ENCODE data around the gene VPS9D1.
"Not testable (repeated sequence)": the region's sequence is repeated elsewhere in the genome, so short reads cannot be mapped to it uniquely, and the experiment has no call there.

Gene VPS9D1

DNA sequence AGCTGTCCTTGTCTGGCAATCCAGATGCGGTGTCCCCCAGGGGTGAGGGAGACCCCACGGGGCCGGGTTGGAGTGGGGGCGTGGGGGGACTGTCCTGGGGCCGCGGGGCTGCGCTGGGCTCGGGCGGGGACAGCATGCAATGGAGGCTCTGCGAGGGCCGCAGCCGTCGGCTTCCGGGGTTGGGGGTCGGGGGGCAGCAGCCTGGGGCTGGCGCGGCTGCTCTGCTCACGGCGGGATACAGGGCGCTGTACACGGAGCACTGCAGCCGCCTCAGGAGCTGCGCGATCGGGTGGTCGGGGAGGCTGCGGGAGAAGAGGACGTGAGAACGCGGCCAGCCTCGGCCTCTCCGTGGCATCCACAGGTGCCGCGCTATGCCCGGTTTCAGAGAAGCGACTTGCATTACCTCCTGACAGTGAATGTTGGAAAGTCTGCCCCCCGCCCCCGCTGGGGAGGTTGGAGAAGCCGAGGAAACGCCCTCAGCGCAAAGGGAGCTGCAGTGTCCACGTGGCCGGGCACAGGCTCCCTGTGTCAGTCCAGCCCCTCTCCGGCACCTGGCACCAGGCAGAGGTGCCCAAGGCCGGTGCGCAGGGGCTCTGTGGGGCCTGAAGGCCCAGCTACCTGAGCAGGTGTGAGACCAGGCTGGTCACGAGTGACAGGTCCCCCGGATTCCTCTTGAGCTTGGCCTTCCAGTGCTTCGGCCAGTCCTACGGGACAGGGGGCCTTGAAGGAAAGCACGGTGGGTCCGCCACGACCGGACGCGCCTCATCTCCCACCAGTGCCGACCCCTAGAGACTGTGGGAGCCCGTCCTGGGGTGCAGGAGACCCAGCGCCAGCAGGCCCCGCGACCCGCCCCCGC is 9.8 kb downstream of the VPS9D1 start:
- no peak for DNase-seq

DNA sequence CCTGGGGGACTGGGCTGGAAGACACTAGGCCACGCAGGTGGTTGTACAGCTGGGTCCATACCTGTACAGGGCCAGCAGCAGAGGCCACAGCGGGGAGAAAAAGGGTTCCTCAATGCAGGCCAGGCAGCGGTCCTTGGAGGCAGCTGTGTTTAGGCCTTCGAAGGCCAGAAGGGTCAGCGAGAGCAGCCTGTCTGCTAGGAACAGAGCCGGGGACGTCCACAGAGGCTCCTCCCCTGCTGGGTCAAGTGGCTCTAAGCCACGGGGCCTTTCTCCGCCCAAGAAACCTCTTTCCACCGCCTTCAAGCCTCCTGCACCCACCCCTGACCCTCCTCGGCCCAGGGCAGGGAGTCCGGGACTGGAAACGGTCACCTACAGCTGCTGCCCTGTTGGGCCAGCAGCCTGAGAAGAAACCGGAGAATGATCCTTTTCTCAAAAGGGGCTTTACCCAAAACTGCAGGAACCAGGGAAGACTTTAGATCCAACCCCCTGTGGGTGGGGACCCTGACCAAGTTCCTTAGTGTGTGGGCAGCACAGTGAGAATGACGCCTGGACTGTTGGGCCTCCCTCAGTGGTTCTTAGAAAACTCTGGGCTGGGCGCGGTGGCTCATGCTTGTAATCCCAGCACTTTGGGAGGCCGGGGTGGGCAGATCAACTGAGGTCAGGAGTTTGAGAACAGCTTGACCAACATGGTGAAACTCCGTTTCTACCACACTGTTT is 10.8 kb downstream of the VPS9D1 start:
- DNase-seq: no peak

DNA sequence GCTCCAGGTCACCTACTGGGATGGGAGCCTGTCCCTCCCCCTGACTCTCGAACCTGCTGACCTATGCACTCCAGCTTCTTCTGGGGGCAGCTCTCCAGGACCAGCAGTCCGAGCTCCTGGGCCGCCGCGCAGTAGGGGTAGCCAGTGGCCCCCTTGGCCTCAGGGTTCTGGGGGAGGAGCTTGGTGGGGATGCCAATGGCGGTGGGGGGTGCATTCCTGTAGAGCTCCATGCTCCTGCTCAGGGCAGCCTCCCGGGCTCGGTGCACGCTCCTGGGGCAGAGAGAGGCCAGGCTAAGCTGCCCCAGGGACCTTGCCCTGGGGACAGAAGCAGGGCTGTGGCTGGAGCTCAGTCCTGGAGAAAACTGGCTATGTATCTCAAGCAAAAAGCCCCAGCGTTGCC is 11.5 kb downstream of the VPS9D1 start:
- no peak for DNase-seq

DNA sequence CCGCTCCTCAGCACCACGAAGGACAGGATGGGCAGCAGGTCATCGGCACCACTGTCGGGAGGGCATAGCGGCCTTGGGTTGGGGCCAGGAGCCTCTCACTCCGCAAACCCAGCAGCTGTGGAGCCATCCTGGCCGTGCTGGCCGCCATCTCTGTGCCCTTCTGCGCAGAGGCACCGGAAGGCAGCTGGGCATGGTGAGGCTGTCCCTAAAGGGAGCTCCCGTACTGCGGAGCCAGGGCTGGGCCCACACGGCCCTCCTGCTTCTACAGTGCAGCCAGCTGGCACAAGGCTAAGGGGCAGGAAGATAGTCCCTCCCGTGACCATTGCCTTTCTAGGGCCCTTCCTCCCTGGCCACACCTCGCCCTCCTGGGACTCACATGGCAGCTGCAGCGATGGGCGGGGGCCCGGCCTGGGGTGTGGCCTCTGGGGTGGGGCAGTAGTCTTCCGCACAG is 12.2 kb downstream of the VPS9D1 start:
- DNase-seq: no peak

DNA sequence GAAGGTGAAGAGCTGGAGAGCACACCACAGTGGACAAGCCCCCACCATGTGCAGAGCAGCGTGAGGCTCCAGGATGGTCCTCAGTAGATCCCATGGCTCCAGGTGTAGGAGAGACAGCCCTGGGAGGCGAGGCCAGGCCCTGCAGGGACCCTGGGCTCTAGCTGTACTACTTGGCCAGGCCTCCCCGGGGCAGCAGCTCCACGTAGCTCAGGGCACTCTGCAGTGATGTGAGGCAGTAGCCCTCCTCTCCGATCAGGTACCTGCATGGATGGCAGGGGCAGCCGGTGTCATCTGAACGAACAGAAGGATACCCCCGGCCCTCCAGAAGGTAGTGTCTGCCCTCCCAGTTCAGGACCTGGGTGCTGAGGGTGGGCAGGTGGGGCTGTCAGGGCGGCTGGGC is 13.0 kb downstream of the VPS9D1 start:
- DNase-seq: no peak

DNA sequence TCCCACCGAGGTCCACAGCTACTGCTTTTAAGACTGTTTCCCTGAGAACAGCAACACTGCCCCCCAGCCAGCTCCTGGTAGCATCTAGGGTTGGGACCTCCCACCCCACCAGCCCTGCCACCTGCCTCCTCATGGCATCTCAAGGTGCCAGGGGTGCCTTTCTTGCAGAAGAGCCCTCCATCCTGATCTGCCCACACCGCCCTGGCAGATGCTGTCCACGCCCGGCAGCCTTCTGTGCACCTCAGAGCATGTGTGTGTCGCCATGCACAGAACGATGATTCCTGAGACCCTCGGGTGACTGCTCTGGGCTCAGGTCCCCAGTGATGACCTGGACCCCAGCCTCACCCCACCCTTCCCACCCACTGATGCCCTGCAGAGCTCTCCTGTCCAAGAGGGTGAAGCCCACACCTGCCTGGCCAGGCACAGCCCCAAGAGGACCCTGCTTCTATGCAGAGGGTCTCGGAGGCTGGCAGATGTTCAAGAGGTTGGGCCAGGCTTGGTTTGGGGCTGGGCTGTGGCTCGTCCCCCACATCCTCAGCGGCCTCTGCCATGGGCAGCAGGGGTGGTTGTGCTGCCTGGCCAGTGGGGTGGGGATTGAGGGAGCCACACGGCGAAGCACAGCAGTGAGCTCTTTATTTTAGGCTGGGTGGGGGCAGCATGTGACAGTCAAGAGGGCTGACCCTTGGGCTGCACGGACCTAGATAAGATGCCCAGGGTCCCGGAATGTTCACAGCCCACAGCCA is 14.0 kb downstream of the VPS9D1 start:
- DNase-seq: no peak

DNA sequence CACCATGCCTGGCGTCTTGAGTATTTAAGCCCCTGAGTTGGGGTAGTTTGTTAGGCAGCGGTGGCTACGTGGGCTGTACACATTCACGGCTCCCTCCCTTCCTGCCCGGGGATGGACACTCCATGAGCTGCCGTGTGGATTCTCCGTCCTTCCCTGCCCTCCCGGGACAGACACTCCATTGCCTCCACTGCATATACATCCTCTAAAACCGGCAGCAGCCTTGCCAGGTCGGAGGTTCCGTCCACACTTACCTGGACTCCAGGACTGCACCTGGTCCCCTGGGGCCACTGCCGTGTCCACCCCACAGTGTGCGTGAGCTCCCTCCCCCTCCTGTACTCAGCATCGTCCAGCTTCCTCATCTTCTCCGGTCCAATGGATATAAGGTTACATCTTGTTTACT is 15.7 kb downstream of the VPS9D1 start:
- no peak for DNase-seq

DNA sequence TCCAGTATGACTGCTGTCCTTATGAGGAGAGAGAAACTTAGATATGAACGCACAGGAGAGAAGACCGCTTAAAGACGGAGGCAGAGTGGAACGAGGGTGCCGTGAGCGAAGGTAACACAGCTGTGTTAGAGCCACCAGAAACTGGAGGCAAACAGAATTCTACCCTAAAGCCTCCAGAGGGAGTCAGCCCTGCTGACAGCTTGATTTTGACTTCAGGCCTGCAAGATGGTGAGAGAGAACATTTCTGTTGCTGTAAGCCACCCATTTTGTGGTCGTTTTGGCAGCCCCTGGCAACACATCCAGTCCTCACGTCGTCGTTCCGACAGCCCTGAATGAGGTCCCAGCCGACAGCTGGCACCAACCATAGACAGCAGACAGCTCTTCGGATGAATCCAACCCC is 16.4 kb downstream of the VPS9D1 start:
- DNase-seq: no peak

DNA sequence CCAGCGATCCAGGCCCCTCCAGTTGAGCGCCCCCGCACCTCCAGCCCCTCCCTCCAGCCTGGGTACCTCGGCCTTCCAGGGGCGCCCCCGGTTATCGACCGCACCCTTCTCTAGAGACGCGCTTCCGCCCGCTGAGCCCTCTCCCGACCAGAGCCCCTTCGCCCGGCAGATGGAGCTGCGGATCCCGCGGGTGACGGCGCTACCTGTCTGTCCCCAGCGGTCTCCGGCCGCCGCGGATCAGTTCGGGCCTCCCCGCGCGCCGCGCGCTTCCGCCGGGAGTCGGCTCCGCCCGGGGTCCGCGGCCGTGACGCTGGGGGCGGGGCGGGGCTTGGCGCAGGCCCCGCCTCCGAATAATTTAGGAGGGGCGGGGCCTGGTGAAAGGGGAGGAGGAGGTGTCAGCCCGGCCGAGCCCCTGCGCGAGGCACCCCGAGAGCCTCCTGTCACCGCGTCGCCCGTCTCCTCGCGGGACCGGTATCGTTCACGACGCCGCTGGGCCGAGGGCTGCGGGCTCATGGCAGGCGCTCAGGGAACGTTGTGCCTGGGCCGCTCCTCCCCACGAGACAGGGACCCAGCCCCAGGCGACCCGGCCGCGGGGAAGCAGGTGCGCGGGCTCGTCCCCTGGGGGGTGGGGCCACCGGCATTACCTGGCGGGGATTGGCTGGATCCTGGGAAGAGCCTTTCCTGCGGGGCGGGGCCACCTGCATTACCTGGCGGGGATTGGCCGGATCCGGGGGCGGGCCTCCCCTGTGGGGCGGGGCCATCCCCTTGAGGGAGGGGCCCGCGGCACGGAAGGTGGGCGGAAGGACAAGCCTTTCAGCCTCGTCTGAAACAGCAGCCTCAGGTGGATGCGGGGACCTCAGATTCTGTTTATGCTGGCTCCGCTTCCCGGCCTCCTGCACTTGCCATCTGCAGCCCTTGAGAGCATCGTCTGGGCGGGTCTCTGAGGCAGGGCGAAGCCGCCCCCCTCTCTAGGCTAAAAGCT is 19.0 kb downstream of the VPS9D1 start, which contains the start of gene SPATA2L:
SPATA2L (minus strand) TSS at position 281 of the 982 bp plus-strand sequence. CDS start 473 bp downstream, outside the sequence.
- peak in 55 of 56 donors; percentile 19 to 88 (median 74) for DNase-seq

DNA sequence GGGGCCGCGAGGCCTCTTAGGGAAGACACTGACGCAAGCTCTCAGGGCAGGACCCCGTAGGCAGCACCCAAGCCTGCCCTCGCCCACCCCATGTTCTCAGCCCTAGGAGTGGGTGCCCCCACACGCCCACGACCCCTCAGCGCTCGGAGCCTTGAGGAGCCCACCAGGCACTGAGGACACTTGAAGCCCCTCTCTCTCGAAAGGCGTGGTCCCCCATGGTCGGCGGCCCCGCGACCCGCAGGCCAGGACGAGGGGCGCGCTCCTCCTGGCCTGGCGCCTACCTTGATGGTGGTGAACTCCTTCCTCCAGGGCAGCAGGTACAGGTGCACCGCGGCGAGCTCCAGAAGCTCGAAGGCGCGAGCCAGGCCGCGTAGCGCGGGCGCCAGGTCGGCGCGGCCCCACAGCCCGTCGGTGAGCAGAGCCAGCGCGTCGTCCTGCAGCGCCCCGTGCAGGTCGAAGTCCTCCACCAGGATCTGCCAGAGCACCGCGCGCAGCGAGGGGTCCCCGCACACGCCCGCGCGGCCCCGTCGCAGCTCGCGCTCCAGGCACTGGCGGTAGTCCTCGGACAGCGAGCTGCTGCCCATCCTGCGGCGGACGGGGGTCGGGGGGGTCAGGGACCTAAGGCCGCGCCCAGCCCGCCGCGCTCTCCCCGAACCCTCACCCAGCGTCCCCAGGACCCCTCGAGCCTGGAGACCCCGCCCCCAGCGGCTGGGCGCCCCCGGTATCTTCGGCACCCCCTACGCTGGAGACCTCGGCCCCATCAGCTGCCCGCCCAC is 19.9 kb downstream of the VPS9D1 start:
- DNase-seq: peak in 2 of 56 donors; percentile 21 to 73

DNA sequence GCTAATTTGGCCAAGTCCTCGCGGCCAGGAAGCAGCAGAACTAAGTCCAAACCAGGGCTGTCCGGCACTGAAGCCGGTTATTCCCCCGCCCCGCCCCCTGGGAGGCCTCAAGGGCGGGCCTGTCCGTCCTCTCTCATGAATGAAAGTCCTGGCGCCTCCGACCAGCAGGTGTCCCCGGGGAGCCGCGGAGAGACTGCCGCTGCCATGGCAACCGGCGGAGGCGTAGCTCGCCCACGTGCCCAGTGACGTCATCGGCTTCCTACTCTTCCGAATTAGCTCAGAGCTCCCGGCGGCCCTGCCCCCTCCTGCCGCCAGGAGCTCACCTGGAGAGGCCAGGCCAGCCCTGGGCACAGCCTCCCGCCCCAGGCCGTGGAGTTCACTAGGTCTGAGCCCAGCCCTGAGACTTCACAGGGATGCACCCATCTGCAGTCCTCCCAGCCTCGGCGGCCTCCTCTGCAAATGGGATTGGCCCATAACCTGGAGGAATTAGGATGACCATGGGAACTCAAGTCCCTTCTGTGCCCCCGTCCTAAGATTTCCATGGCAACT is 20.5 kb downstream of the VPS9D1 start:
- DNase-seq: peak; percentile 61 to 99 (median 96)

DNA sequence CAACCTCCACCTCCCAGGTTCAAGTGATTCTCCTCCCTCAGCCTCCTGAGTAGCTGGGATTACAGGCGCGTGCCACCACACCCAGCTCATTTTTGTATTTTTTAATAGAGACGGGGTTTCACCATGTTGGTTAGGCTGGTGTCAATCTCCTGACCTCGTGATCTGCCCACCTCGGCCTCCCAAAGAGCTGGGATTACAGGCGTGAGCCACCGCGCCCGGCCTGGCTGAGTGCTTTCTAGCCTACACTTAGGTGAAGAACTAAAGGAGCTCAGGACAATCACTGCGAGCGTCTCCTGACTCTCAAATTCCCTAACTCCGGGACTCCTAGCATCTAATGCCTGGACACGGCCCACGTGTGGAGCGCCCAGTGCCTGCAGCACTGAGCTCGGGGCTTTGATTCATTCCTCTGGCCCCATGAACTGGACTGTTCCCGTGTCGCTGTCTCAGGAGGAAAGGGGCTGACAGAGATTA is 21.0 kb downstream of the VPS9D1 start:
- DNase-seq: not testable (repeated sequence)

DNA sequence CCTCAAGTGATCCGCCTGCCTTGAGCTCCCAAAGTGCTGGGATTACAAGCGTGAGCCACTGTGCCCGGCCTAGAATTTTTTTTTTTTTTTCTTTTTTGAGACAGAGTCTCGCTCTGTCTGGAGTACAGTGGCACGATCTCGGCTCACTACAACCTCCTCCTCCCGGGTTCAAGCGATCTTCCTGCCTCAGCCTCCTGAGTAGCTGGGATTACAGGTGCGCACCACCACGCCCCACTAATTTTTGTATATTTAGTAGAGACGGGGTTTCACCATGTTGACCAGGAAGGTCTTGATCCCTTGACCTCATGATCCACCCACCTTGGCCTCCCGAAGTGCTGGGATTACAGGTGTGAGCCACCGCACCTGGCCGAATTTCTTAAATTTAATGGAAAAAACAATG is 22.0 kb downstream of the VPS9D1 start:
- DNase-seq: not testable (repeated sequence)

DNA sequence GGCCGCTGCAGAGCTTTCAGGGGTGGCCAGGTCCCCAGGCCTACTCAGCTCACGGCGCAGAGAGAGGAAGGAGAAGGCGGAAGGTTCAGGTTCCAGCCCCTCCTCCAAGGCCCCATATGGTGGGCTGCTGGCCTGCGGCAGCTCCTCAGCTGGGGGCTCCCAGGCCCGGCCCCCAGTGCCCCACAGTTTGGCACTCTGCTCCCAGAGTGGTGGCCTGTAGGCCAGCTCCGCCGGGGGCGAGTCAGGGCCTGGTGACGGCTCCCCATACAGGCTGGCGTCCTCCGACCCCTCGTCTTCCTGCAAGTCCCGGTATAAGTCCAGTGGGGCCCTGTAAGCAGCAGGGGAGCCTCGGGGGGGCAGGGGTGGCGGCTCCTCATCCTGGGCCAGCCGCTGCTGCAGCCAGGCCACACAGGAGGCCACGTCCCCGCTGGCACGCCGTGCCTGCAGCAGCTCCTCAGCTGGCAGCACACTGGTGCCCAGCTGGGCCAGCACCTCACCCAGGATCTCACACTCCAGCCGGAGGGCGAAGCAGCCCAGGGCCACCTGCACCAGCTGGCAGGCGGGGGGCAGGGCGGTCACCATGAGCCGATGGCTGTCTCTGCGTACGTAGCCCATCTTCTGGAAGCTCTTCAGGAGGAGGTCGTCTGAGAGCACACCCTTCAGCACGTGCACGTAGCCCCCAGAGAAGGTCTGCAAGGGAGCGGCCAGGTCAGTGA is 22.9 kb downstream of the VPS9D1 start:
- DNase-seq: no peak

DNA sequence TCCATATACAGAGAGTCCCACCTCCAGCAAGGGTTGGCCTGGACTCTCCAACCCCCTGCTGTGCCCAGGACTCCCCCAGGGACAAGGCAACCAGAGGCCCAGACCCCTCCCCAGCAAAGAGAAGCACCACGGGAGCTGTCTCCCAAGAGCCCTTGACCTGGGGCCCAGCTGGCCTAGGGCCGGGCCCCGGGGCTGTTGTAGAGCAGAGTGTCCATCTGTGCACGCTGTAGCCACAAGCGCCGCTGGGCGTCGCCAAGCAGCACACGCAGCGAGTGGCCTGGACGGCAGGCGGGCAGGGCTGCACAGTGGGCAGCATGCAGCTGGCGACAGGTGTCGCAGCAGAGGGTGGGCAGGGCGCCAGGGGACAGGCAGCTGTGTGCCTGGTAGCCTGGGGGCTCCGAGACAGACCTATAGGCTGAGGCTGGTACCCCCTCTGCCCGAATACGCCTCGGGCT is 23.5 kb downstream of the VPS9D1 start:
- peak in 1 of 56 donors; percentile 34 for DNase-seq

DNA sequence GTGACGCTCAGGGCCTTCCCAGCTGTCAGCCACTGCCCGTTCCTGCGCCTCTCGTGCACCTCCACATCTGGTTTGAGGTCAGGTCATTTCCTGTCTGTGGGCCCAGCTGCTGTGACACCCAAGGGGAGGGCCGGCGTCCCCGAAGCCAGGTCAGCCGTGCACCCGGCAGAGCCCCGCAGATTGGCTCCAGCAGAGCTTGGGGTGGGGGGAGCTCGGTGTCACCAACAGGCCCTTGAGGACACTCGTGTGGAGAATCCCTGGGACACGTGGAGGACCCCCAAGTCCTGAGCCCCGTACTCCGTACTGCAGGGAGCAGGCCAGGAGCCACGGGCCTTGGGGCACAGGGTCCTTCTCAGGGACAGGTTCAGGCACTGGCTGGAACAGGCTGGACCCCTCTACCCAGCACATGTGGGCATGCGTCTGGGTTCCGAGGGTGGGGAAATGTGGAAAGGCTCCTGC is 24.0 kb downstream of the VPS9D1 start:
- DNase-seq: no peak

DNA sequence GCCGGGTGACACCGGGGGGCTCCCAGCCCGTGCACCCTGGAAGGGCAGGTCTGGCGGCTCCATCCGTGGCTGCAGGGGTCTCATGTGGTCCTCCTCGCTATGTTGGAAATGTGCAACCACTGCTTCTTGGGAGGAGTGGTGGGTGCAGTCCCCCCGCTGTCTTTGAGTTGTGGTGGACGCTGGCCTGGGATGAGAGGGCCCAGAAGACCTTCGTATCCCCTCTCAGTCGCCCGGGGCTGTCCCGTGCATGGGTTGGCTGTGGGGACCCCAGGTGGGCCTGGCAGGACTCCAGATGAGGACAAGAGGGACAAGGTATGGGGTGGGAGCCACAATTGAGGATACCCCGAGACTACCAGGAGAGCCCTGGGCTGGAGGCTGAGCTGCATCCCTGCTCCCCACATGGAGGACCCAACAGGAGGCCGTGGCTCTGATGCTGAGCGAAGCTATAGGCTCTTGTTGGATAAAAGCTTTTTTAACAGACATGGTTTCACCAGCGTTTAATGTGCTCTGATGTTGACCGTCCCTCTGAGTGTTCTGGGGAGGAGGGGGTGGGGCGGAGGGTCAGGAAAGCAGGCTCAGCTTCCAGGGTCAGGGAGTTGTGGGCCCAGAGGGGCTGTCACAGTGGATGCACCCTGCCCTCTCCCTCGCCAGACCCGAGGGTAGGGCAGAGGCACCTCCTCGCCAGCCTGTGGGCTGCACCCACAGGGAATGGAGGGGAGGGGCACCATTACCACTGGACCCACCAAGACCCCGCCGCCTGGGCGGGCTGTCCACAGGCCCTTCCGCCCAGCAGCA is 24.6 kb downstream of the VPS9D1 start:
- no peak for DNase-seq
